GM12892 (cell line): ENCODE results near the gene SLC30A9.

Experiments
- POLR2A ChIP-seq: IDR thresholded peaks from 2 replicates; pipeline ENCODE4 v1.6.1; 2011; ENCODE audit warnings: low read depth, low read length, control low read depth
- POLR2AphosphoS5 ChIP-seq: IDR thresholded peaks from 2 replicates; pipeline ENCODE4 v1.6.1; 2011; ENCODE audit warnings: low read depth, low read length, control low read depth

DNA sequence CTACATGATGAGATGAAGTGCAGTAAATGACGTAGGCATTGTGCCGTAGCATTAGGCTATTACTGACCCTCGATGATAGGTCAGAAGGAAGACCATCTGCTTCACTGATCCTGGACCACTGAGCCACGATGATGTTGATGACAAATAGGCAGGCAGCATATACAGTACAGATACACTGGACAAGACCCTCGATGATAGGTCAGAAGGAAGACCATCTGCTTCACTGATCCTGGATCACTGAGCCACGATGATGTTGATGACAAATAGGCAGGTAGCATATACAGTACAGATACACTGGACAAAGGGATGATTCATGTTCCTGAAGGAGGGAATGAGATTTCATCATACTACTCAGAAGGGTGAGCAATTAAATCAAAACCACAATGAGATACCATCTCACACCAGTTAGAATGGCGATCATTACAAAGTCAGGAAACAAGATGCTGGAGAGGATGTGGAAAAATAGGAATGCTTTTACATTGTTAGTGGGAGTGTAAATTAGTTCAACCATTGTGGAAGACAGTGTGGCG lies 111.2 kb downstream of the SLC30A9 start:
- TF ChIP-seq POLR2A: no peak
- no peak for TF ChIP-seq POLR2AphosphoS5
